ENCODE measurements around the gene FASTKD1.
"Not testable (repeated sequence)": the region's sequence is repeated elsewhere in the genome, so short reads cannot be mapped to it uniquely, and the experiment has no call there.

FASTKD1 gene

DNA sequence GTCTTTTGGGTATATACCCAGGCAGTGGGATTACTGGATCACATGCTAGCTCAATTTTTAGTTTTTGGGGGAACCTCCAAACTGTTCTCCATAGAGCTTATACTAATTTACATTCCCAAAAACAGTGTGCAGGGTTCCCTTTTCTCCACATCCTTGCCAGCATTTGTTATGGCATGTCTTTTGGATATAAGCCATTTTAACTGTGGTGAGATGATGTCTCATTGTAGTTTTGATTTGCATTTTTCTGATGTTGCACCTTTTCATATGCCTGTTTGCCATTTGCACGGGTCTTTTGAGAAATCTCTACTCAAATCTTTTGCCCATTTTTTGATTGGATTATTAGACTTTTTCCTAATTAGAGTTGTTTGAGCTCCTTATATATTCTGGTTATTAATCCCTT lies 8.0 kb downstream of the FASTKD1 start:
- no peak for DNase-seq

DNA sequence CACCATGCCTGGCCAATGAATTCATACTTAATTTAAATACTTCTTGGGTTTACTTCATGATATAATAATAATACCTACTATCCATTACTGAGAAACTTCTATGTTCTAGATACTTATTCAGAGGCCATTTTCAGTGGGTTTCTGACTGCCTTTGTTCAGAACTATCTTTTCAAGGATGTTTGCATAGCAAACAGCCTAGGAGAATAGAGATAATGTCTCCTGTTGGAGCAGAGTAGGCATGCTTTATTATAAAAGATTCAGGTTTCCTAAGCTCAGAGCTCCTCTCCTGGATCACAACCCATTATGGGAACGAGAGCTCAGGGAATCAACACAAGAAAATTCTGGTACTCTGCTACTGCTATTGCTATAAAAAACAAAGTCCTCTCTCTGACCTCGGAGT lies 11.1 kb downstream of the FASTKD1 start:
- DNase-seq = no peak

DNA sequence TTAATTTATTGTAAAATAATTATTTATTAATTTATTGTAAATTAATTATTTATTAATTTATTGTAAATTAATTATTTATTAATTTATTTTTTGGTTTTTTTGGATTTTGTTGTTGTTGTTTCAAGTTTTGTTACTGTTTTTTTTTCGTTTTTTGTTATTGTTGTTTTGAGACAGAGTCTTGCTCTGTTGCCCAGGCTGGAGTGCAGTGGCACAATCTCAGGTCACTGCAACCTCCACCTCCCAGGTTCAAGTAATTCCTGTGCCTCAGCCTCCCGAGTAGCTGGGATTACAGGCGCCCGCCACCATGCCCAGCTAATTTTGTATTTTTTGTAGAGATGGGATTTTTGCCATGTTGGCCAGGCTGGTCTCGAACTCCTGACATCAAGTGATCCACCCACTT lies 11.6 kb downstream of the FASTKD1 start:
- not testable (repeated sequence) for DNase-seq

DNA sequence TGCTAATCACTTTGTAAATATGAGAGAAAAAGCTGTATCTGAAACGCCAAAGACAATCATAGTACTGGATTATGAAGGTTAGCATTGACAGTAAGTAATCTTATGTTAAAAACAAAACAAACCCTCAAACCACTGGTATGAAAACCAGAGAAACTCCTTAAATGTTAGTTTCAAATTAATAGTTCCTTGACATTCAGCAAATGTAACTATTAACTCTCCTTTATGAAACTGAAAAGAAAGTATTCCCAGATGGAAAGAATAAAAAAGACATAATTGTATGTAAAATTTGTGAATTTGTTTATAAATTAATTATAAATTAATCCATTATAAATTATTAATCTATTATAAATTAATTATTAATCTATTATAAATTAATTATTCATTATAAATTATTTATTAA lies 12.3 kb downstream of the FASTKD1 start:
- no peak for DNase-seq

DNA sequence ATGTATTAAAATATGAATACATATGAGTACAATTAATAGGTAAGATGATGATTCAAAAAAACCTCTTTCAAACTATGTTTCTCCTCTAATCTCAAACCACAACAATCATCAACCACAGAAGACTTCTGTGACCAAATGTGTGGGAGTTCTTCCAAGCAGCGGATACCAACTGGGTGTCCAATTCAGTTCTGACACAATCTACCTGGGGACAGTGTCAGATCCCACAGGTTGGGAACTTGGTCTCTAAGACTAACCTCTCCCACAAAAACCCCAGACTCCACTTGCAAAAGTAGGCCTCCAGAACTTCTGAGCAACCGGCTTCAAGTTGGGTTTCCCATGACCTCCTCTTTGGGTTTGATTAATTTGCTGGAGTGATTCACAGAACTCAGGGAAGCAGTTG lies 26.9 kb downstream of the FASTKD1 start:
- no peak for DNase-seq

DNA sequence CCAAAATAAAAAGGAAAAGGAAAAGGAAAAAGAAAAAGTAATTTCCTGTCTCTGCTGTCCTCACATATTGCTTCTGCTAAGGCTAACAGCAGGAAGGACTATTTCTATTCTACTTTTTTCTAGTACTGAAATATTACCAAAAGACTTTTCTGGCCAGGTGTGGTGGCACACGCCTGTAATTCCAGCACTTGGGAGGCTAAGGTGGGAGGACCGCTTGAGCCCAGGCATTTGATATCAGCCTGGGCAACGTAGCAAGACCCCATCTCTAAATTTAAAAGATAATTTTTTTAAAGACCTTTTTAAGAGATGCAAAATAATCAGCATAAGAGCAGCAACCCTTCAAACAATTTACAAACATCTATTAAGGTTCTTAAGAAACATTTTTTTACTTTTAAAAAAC lies 31.2 kb downstream of the FASTKD1 start:
- no peak for DNase-seq

DNA sequence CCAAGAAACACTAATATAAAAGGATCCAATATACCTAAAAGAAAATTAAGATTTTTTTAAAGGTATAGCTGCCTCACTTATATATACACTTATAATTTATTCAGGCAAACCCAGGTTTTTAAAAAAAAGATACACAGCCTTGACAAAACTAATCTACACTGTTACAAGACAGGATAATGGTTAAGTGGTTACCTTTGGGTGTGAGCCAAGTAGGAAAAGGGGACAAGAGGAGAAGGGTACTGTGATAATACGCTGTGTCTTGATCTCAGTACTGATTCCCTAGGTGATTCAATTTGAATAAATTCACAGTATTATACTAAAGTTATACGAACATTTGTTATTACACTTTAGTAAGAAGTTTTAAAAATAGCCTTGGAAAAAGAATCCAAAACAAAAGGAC lies 33.5 kb downstream of the FASTKD1 start:
- DNase-seq = no peak

DNA sequence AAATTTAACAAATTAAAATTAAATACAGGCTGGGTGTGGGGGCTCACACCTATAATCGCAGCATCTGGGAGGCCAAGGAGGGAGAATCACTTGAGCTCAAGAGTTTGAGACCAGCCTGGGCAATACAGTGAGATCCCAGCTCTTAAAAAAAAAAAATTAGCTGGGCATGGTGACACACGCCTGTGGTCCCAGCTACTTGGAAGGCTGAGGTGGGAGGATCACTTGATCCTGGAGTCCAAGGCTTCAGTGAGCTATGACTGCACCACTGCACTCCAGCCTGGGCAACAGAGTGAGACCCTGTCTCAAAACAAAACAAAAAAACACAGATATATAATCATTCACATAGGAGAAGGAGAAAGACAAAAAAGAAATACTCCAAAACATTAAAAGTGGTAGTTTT lies 34.2 kb downstream of the FASTKD1 start:
- not testable (repeated sequence) for DNase-seq

DNA sequence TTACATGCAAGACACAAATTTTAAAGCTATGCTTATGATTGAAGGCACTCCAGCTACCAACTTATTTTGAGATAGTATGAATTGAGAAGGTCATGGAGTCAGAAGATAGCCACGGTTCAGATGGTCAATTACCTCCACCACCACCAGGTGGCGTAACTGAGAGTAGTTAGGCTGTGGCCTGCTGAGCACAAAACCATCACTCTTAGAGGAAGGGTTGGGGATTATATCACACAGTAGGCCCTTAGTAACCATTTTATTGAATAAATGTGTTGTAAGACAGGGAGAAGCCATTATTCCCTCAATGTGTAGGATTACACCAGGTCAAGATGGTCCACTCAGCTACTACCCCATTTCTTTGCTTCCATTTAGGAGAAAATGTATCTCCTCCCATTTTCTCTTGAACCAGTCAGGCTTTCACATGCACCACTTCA lies 45.4 kb downstream of the FASTKD1 start:
- peak; percentile 29 for DNase-seq

DNA sequence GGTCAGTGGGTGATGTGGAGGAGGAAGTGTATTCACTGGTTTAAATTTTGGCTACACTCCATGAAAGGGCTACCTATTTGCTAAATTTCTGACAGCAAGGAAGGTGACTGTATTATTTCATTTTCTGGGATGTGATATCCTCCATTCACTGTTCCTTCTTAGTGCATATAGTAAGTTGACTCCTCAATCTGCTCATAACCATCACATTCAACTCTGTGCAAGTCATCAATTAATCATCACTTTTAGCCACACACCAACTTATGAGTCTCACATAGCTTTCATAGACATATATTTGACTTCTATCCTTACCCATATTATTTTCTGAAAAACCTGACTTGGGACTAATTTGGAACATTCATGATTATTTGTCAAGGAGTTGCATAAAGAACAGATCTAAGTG lies 47.2 kb downstream of the FASTKD1 start:
- no peak for DNase-seq

DNA sequence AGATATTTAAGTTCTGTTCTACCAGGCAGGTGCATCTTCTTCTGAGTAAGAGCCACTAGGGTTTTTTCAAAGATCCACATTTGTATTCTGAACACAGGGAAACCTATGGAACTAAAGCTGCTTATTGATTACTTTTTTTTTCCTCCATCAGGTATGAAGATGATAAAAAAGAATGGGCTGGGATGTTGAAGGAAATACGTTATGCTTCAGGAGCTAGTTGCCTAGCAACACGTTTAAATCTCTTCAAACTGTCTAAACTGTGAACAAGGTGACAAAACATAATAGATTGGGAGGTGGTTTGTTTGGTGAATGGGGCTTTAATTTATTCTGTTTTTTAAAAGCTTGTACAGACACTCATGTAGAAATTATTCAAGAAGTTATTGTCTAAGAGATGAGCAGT lies 48.2 kb downstream of the FASTKD1 start:
- no peak for DNase-seq

DNA sequence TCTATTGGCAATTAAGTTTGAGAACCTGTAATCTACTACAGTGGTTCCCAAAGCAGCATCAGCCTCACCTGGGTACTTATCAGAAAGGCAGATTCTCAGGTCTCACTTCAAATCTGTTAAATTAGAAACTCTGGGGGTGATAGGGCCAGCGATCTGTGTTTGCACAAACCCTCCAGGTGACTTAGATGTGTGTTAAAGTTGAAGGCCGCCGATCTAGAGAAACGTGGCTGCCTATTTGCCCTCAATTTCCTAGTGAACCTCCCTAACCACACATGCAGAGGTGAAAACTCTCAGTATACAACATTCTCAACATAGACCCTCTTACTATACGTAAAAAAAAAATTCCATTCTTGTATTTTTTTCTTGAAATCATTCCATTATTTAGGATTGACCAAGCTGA lies 50.0 kb downstream of the FASTKD1 start:
- no peak for DNase-seq

DNA sequence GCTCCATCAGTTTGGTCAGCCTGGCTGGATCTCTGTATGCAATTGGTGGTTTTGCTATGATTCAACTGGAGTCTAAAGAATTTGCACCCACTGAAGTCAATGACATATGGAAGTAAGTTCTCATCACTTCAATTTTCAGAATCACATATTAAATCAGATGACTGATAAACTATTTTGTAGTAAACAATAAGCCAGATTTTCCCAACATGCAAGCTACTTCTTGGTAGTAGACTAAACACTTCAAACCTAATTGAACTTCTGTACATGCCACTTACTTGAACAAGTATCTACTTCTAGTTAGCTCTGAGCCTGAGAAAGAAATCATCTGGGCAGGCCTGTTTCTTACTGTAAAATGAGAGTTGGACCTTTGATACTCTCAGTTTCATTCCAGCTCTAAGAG lies 52.8 kb downstream of the FASTKD1 start:
- DNase-seq = no peak

DNA sequence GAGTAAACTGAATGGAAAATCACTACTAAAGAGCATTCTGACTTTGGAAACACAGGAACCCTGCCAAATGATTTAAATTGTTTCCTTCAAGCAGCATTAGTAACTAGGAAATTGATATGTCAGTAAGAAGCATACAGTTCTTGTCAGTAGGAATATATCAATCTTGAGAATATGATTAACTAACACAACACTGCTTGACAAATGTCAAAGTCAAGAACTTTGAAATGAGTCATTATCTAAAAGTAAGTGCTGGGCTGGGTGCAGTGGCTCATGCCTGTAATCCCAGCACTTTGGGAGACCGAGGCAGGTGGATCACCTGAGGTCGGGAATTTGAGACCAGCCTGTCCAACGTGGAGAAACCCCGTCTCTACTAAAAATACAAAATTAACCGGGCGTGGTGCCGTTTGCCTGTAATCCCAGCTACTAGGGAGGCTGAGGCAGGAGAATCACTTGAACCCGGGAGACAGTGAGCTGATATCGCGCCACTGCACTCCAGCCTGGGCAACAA lies 57.1 kb downstream of the FASTKD1 start:
- not testable (repeated sequence) for DNase-seq

DNA sequence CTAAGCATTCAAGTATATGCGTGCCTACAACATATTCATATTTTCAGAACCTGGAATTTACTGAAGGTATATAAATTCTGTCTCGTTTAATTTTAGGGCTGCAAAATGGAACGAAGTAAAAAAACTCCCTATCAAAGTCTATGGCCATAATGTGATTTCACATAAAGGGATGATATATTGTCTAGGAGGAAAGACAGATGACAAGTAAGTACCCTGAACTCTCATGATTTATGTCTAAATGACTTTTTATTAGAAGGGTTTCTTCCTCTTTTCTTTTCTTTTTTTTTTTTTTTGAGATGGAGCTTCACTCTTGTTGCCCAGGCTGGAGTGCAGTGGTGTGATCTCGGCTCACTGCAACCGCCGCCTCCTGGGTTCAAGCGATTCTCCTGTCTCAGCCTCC lies 58.9 kb downstream of the FASTKD1 start:
- not testable (repeated sequence) for DNase-seq

DNA sequence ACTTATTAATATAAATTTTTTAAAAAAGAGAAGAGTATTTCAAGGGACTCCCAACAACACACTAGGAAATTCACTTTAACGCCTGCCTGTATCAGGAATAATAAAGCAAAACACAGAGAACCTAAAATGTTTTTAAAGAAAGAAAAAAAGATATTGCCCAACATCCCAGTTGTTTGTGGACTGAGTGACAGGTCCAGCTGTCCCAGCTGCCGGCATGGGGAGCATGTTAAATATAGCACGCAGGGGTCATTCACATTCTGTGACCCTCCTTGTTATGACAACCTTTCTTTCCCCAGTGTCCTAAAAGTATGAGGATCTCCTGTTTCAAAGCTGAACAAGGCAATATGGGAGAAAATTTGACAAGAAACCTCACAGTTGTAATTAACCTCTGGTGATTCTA lies 59.7 kb downstream of the FASTKD1 start:
- DNase-seq = no peak

DNA sequence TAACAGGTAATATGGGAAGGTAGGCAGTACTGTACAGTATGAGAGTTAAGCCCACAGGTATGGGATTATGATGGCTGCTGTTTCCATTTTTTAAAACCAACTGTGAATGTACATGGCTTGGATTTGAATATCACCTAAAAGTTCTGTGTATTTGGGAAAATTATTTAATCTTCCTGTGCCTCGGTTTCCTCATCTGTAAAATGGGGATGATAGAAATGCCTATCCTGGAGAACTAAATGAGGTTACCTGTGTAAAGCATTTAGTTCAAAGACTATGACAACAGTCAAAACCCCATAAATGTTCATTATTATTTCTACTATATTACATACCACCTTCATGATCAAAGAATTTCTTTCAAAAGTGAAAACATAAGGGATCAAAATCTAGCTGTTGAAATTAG lies 60.6 kb downstream of the FASTKD1 start:
- DNase-seq = no peak

DNA sequence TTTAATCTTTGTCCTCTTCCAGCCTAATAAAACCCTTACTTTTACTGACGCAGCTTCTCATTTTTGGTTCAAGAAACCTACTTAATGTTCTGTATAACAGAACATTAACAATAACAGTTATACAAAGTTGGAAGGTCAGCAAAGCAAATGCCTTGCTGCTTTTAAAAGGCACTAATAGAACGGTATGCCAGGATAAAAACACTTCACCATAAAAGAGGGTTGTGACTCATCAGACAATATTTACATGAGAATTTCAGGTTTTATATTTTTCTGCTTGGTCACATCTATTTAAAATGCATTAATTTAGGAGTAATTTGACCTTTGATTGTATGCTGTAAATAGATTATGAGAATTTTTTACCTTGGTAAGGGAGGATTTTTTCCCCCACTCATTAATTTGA lies 61.1 kb downstream of the FASTKD1 start:
- no peak for DNase-seq

DNA sequence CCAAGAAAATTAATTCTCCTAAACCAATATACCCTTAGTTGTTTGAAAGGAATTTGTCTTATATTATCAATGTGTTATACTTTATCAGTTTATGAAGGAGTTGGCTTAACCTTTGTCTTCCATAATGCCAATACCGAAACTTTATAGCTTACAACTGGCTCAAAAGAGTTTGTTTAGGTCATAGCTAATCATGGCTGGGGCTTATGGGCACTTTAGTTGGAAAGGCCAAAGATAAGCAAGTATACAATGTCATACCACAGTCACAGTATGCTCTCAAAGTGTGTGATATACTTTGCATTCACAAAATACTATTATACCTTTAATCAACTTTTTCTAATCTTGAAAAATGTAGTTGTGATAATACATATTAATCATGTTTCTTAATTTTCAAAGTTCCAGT lies 61.8 kb downstream of the FASTKD1 start:
- DNase-seq = no peak

DNA sequence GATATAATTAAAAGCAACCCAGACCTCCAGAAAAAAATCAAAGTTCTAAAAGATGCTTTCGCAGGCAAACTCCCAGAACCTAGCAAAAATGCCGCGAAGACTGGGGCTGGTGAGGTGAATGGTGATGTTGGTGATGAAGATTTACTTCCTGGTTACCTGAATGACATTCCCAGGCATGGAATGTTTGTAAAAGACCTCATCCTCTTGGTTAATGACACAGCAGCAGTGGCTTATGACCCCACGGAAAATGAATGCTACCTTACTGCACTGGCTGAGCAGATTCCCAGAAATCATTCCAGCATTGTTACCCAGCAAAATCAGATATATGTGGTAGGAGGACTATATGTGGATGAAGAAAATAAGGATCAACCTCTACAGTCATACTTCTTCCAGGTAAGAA lies 63.2 kb downstream of the FASTKD1 start:
- DNase-seq = no peak

DNA sequence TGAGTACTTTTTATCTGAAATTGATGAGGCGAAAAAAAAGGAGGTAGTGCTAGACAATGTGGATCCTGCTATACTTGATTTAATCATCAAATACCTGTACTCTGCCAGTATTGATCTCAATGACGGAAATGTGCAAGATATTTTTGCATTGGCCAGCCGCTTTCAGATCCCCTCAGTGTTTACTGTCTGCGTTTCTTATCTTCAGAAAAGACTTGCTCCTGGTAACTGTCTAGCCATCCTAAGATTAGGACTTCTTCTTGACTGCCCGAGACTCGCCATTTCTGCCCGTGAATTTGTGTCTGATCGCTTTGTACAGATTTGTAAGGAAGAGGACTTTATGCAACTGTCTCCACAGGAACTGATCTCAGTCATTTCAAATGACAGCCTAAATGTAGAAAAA lies 63.7 kb downstream of the FASTKD1 start:
- no peak for DNase-seq

DNA sequence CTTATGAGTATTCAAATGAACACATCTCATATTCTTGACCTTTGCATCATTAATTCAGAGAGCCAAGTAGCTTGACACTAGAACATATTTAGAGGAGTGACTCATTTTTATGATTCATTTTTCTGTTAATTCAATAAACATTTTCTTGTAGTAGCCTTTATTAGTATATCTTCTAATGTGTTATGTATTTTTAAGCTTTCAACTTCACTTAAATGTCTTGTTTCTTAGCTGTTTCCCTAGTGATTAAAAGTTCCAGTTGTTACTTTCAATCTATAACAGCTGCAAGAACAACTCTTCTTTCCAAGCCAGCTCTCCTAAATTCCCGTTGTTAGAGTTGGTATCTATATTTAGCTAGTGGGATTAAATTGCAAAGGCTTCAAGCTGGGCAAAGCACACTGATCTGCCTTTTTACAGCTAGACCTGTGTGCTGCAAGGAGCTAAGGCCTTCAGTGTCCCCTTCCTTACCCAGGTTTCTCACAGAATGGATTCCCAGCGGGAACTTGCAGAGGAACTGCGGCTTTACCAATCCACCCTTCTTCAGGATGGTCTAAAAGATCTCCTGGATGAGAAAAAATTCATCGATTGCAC lies 64.3 kb downstream of the FASTKD1 start, which contains the start of gene KLHL41:
Gene KLHL41 (plus strand): TSS at position 405 of the 588 bp plus-strand sequence. CDS start 77 bp downstream, at position 482.
- DNase-seq = no peak

DNA sequence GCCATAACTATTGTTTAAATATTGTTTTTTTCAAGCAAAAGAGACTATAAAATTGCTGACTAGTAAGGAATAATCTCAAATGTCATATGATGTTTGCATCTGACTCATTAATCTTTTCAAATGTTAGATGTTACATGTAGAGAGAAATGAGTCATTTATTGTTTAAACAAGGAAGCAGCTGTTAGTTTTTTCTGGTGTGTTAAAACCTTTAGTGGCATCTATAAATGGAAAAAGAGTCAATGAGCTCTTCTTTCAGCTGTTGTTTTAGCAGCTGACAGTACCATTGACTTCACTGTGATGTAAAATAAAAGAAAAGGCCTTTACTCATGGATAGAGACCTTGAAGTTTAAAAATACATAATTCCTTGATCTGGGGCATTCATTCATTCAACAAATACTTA lies 66.0 kb downstream of the FASTKD1 start:
- DNase-seq = no peak

DNA sequence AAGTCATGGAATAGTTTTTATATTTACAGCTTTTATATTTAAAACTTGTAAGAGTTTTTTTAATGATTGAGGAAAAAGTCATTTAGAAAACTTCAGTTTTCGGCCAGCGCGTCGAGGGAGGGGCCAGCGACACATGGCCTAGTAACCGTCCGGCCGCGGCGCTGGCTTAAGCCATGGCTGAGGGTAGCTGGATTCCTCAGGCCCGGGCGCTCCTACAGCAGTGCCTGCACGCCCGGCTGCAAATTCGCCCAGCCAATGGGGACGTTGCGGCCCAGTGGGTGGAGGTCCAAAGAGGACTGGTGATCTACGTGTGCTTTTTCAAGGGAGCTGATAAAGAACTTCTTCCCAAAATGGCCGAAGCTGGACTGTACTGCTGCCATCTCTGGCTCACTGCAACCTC lies 69.0 kb downstream of the FASTKD1 start:
- DNase-seq = no peak

DNA sequence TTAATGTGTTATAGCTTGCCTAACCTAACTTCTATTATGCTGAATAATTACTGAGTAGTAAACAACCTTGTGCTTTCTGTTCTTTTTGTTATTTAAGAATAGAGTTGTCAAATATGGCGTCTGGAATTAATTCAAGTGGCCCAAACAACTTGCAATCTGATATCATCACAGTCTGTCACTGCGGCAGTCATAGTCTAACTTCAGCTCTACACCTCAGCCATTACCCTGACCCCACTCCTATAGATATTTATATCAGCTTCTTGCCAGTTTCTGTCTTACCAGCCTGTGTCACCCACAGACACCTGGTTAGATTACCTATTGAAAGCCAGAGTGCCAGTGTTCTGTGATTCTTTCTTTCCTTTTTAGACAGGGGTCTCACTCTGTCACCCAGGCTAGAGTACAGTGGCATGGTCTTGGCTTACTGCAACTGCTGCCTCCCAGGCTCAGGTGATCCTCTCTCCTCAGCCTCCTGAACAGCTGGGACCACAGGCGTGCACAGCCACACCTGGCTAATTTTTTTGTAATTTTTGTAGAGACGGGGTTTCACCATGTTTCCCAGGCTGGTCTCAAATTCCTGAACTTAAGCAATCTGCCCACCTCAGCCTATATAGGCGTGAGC lies 78.2 kb downstream of the FASTKD1 start:
- no peak for DNase-seq

All from NCI-H1048 (cell line).